ENCODE data around the gene FLVCR2. TPM values are rescaled to one million over a fixed set of nuclear protein-coding genes. Genes with fewer than 3 reads are reported as not detected.
A peak's percentile ranks its signal among the peaks of the same experiment; 100 is the strongest.

FLVCR2 gene
- total and polyA plus RNA-seq, 2 of the 13 experiments (the other 11 are each of a cell fraction or from before 2014, with no cell fraction given) = 9.9 to 10.5 TPM

GRCh38 chr14:75648066-75648838, 69.8 kb downstream of the FLVCR2 start (continued):
- TF ChIP-seq MXD1 (CRISPR knock-in tag; IDR thresholded peaks at IDR 0.05) (no peak; the same call in 1 of the 2 replicates), SIN3B (IDR thresholded peaks at IDR 0.05; ENCODE audit: low read length) (0 out of 2 replicates have a peak, but pooled peaks have one; percentile 24), MTF2 (CRISPR knock-in tag; IDR thresholded peaks at IDR 0.05; ENCODE audit: borderline replicate concordance) (no peak), NR2F6 (IDR thresholded peaks at IDR 0.05) (peak; percentile 99), NR2F6 (CRISPR knock-in tag; IDR thresholded peaks at IDR 0.05) (peak; percentile 100), SYNCRIP (IDR thresholded peaks at IDR 0.05; ENCODE audit: insufficient read depth, low read depth, low read length) (no peak), AGO2 (optimal IDR thresholded peaks at IDR 0.05; ENCODE audit: low read depth, low read length) (no peak), MIER2 (CRISPR knock-in tag; IDR thresholded peaks at IDR 0.05) (peak; percentile 84), ZNF160 (CRISPR knock-in tag; IDR thresholded peaks at IDR 0.05) (no peak), ZBTB38 (CRISPR knock-in tag; IDR thresholded peaks at IDR 0.05) (peak; percentile 78; the same call in 1 of the 2 replicates), ZHX2 (IDR thresholded peaks at IDR 0.05; ENCODE audit: low read depth) (peak; percentile 30; the same call in 1 of the 2 replicates), ZHX2 (CRISPR knock-in tag; IDR thresholded peaks at IDR 0.05; ENCODE audit: borderline replicate concordance) (no peak), SP1 (IDR thresholded peaks at IDR 0.05) (no peak), SP1 (CRISPR knock-in tag; IDR thresholded peaks at IDR 0.05) (peak; percentile 48; the same call in 1 of the 2 replicates)
- TF ChIP-seq, protein P1, sequence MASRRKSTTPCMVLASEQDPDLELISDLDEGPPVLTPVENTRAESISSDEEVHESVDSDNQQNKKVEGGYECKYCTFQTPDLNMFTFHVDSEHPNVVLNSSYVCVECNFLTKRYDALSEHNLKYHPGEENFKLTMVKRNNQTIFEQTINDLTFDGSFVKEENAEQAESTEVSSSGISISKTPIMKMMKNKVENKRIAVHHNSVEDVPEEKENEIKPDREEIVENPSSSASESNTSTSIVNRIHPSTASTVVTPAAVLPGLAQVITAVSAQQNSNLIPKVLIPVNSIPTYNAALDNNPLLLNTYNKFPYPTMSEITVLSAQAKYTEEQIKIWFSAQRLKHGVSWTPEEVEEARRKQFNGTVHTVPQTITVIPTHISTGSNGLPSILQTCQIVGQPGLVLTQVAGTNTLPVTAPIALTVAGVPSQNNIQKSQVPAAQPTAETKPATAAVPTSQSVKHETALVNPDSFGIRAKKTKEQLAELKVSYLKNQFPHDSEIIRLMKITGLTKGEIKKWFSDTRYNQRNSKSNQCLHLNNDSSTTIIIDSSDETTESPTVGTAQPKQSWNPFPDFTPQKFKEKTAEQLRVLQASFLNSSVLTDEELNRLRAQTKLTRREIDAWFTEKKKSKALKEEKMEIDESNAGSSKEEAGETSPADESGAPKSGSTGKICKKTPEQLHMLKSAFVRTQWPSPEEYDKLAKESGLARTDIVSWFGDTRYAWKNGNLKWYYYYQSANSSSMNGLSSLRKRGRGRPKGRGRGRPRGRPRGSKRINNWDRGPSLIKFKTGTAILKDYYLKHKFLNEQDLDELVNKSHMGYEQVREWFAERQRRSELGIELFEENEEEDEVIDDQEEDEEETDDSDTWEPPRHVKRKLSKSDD (CRISPR knock-in tag; IDR thresholded peaks at IDR 0.05; ENCODE audit: low read depth) = peak; percentile 95
- TF ChIP-seq, protein P2, sequence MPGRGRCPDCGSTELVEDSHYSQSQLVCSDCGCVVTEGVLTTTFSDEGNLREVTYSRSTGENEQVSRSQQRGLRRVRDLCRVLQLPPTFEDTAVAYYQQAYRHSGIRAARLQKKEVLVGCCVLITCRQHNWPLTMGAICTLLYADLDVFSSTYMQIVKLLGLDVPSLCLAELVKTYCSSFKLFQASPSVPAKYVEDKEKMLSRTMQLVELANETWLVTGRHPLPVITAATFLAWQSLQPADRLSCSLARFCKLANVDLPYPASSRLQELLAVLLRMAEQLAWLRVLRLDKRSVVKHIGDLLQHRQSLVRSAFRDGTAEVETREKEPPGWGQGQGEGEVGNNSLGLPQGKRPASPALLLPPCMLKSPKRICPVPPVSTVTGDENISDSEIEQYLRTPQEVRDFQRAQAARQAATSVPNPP (CRISPR knock-in tag; IDR thresholded peaks at IDR 0.05) = no peak; the same call in 1 of the 2 replicates
- TF ChIP-seq, protein P3, sequence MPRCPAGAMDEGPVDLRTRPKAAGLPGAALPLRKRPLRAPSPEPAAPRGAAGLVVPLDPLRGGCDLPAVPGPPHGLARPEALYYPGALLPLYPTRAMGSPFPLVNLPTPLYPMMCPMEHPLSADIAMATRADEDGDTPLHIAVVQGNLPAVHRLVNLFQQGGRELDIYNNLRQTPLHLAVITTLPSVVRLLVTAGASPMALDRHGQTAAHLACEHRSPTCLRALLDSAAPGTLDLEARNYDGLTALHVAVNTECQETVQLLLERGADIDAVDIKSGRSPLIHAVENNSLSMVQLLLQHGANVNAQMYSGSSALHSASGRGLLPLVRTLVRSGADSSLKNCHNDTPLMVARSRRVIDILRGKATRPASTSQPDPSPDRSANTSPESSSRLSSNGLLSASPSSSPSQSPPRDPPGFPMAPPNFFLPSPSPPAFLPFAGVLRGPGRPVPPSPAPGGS (CRISPR knock-in tag; IDR thresholded peaks at IDR 0.05) = no peak

All from HepG2 (cell line).